Ovary (tissue), 9 donors: ENCODE results near the gene PHF21B. TPM values are rescaled to one million over a fixed set of nuclear protein-coding genes. Genes with fewer than 3 reads are reported as not detected.

Source experiments
- DNase-seq, 5 donors: peaks; one replicate each; pipeline ENCODE4 v3.0.0-alpha.2; 2019 to 2020
- H3K27ac ChIP-seq, 2 donors: fragments of 200-600 bp; one replicate each; pipeline versions ENCODE4 v1.5.1 to v1.8.0; 2019 to 2022
- H3K27me3 ChIP-seq: fragments of 200-600 bp; one replicate; pipeline ENCODE4 v1.8.0; 2022
- H3K36me3 ChIP-seq: fragments of 200-600 bp; sonication (generic); one replicate; pipeline ENCODE4 v1.5.1; 2019
- H3K4me1 ChIP-seq: one replicate; pipeline ENCODE4 v1.8.1; 2013; ENCODE audit warnings: mild to moderate bottlenecking, moderate library complexity; ENCODE audit not compliant: insufficient read depth
- H3K4me3 ChIP-seq: fragments of 200-600 bp; sonication (generic); one replicate; pipeline ENCODE4 v1.5.1; 2017
- H3K9me3 ChIP-seq, 2 donors: fragments of 200-600 bp in 1 of 2; sonication (generic) in 1 of 2; one replicate each; pipeline versions ENCODE4 v1.5.1 to v1.8.1; 2013 to 2019; ENCODE audit warnings: mild to moderate bottlenecking in 1 of 2, moderate library complexity in 1 of 2
- EP300 ChIP-seq: sonication (generic); formaldehyde crosslinking; IDR thresholded peaks from one replicate; pipeline ENCODE4 v1.6.1; 2017; ENCODE audit warnings: antibody characterized with exemption
- POLR2A ChIP-seq: fragments of 450-650 bp; IDR thresholded peaks from one replicate; pipeline ENCODE4 v1.6.1; 2017; ENCODE audit warnings: antibody characterized with exemption, mild to moderate bottlenecking, moderate library complexity
- WGBS, 3 donors: extraction: QIAGEN DNeasy Blood & Tissue Kit in 1 of 3; methylation state at CpG; one replicate each; pipeline versions ENCODE4 v1.1.5 to v1.1.7; 2013 to 2017; 5-methylcytosine and 5-hydroxymethylcytosine counted together
- intact Hi-C, 4 donors: fragments of 100-400 bp; cut with DNase I; formaldehyde crosslinking; loops; one replicate each; pipeline versions ENCODE4 v1.11.0 to v1.15.1; 2022 to 2023
- polyA plus RNA-seq, 2 donors: library from polyadenylated mRNA; stranded (reverse); fragments of 200-250 nt in 1 of 2; fragments of 350-450 nt in 1 of 2; fragmentation: Illumina TruSeq in 1 of 2; extraction: RNeasy Lipid Tissue Mini Kit (QIAGEN cat#74804) in 1 of 2; gene quantifications; one replicate each; pipeline ENCODE4 v1.2.3, GENCODE V29; 2013 to 2014
- total RNA-seq, 7 donors: library from RNA; depleted of rRNA in 2 of 7; stranded (reverse); fragments of >200 nt in 2 of 7; fragmentation: NEBNext Ultra II Directional in 3 of 7; extraction: Animal tissue kit (Norgen Biotek cat#: 25700) in 3 of 7; gene quantifications; one replicate each; pipeline versions ENCODE4 v1.1.0 to v1.2.4, GENCODE V29; 2016 to 2023
- TF ChIP-seq, protein P1 (sequence below), 3 donors: fragments of 450-650 bp in 2 of 3; fragments of 200-600 bp in 1 of 3; IDR thresholded peaks; one replicate each; pipeline versions ENCODE4 v1.5.1 to v1.8.0; 2016 to 2022; ENCODE audit warnings: antibody characterized with exemption in 3 of 3, mild to moderate bottlenecking in 1 of 3
- donor health status: DM: no; HTN: no; CAD: no; lungs with moderate emphysema.
- donor health status: DM: no; HTN: no; CAD: no.
- donor health status: Bipolar disorder and iron deficiency.
- donor health status: DM: yes; HTN: yes; CAD: no.
- donor health status: DM: no; HTN: no; CAD: no.
- donor health status: DM: yes; HTN: yes; CAD: no.

PHF21B gene
- total and polyA plus RNA-seq, 9 donors, result 0.95 to 10.7 (median 6.4) TPM

DNA sequence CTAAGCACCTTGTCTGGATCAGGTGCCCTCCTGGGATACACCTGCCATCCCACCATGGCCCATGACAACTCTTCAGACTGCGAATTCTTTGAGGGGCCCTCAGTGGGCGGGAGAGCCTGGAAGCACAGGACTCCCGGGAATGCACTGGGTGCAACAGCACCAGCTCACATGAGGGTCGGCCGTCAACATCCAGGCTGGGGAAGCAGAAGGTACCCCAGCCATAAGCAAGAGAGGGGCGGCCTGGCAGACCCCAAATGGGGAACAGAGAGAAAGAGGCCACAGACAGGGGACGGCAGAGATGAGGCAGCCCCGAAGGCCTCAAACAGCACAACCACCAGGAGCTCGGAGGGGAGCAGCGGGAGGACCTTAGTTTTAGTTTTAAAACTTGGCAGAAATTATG, 94.4 kb downstream of the PHF21B start:
- no peak overlapping the region for H3K27ac ChIP-seq
- intact Hi-C loops, result no loop called here
- DNase-seq, result peak in 1 of 5 donors; percentile 7
- H3K4me1 ChIP-seq, result no peaks in the 10 kb centered on the region
- 80 to 92% (median 83%) methylated on average over 10 of the region's 10 CpGs for WGBS, 3 donors
- no peaks in the 10 kb centered on the region for H3K27me3 ChIP-seq
- no peaks in the 10 kb centered on the region for H3K36me3 ChIP-seq
- no peak overlapping the region for H3K4me3 ChIP-seq
- TF ChIP-seq POLR2A, result no peak
- TF ChIP-seq, protein P1, sequence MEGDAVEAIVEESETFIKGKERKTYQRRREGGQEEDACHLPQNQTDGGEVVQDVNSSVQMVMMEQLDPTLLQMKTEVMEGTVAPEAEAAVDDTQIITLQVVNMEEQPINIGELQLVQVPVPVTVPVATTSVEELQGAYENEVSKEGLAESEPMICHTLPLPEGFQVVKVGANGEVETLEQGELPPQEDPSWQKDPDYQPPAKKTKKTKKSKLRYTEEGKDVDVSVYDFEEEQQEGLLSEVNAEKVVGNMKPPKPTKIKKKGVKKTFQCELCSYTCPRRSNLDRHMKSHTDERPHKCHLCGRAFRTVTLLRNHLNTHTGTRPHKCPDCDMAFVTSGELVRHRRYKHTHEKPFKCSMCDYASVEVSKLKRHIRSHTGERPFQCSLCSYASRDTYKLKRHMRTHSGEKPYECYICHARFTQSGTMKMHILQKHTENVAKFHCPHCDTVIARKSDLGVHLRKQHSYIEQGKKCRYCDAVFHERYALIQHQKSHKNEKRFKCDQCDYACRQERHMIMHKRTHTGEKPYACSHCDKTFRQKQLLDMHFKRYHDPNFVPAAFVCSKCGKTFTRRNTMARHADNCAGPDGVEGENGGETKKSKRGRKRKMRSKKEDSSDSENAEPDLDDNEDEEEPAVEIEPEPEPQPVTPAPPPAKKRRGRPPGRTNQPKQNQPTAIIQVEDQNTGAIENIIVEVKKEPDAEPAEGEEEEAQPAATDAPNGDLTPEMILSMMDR (IDR thresholded peaks at IDR 0.05), result no peak
- no peak for TF ChIP-seq EP300
- H3K9me3 ChIP-seq, result peaks cover 0 to 5% of the 10 kb centered on the region in 2 donors

DNA sequence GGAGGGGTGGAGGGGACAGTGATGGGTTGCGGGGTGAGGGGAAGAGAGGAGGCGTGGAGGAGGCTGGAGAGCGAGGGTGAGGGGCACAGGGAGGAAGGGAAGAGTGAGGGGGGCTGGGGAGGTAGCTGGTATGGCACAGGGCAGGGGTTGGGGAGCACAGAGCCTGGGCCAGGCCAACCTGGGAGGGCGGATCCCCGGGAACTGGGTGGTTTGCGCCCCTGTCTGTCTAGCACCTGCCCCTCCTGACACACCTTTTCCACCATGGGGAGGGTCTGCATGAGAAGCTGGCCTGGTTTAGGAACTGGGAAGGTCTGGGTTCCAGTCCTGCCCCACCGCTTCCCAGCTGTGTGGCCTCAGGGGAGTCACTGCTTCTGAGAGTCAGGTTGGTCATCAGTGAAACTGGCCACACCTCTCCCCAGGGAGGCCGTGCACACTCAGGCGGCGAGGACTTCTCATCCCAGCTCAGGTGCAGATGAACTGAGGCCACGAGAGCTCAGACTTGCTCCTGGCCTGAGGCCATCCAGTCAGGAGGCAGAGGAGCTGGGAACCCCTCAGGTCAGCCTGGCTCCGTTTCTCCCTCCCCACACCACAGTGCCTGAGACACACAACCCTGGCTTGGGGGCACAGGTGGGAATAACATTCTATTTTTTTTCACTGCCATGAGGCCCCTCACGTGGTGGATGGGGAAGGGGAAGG, 95.6 kb downstream of the PHF21B start:
- TF ChIP-seq, protein P1 (IDR thresholded peaks at IDR 0.05), result no peak
- TF ChIP-seq EP300 (no peak), POLR2A (no peak)
- Histone ChIP-seq H3K4me1 (no peaks in the 10 kb centered on the region), H3K9me3 (peaks cover 0 to 5% of the 10 kb centered on the region in 2 donors), H3K27me3 (no peaks in the 10 kb centered on the region), H3K4me3 (no peak overlapping the region), H3K27ac (no peak overlapping the region), H3K36me3 (no peaks in the 10 kb centered on the region)
- intact Hi-C loops, result no loop called here
- peak in 1 of 5 donors; percentile 19 for DNase-seq
- WGBS, 3 donors, result 88 to 92% (median 91%) methylated on average over 13 of the region's 13 CpGs

DNA sequence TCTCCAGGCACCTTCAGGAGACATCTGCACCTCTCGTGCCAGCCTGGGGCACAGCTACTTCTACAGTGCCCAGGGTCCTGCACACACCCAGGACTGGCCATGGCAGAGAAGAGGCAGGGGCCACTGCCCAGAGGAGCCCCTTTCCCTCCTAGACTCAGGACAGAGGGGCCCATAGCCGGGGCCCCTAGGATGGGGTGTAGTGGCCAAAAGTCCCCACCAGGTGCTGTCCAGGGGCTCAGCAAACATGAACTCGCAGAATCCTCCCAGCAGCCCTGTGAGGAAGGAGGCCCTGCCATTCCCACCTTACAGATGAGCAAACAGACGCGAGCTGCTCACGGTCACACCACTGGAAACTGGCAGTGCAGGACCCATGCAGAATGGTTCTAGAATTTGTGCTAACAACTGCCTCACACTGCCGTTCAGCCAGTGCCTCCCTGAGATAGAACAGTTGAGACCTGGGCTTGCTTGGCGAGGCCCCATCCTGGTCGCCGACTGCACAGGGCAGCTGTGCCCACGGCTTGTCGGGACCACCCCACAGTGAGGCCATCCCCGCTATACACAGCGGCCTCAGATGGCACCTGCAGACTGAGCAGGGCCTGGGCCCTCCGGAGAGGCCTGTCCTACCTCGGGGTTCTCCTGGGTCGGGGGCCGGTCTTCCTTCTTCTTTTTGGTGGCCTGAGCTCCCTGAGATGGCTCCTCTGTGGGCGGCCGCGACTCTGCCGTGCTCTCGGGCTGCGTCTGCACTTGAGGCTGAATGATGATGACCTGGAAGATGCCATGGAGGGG, 96.4 kb downstream of the PHF21B start:
- WGBS, 3 donors, result 93 to 94% (median 93%) methylated on average over 21 to 24 of the region's 24 CpGs
- H3K27me3 ChIP-seq, result no peaks in the 10 kb centered on the region
- intact Hi-C loops, result no loop called here
- H3K27ac ChIP-seq, result no peak overlapping the region
- no peaks in the 10 kb centered on the region for H3K4me1 ChIP-seq
- H3K4me3 ChIP-seq, result no peak overlapping the region
- TF ChIP-seq POLR2A, result no peak
- TF ChIP-seq, protein P1 (IDR thresholded peaks at IDR 0.05), result no peak
- no peak for TF ChIP-seq EP300
- H3K9me3 ChIP-seq, result peaks cover 0 to 5% of the 10 kb centered on the region in 2 donors
- no peaks in the 10 kb centered on the region for H3K36me3 ChIP-seq
- peak in 1 of 5 donors; percentile 21 for DNase-seq

DNA sequence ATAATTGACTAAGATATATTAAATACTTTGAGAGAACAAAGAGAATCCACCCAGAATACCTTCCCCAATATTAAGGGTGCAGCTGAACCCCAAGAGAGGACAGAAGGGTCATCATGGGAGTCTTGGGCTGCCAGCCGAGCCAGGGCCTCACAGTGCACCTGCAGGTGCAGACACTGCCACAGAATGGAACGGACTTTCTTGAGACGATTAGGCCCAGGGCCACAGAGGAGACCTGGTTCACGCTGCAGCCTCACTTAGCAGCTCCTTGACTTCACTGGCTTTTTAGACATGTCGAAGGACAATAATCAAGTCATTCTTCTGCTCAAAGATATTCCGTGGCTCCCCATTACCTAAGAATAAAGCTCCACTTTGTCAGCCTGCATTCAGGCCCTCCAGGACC, 100.6 kb downstream of the PHF21B start:
- 94 to 95% (median 94%) methylated on average over 6 of the region's 6 CpGs for WGBS, 3 donors
- H3K27ac ChIP-seq, result no peak overlapping the region
- no peak for DNase-seq
- no peaks in the 10 kb centered on the region for H3K27me3 ChIP-seq
- no peaks in the 10 kb centered on the region for H3K36me3 ChIP-seq
- intact Hi-C loops, result no loop called here
- H3K4me1 ChIP-seq, result no peaks in the 10 kb centered on the region
- TF ChIP-seq, protein P1 (IDR thresholded peaks at IDR 0.05), result no peak
- TF ChIP-seq EP300 (no peak), POLR2A (no peak)
- H3K9me3 ChIP-seq, result peaks cover 0 to 5% of the 10 kb centered on the region in 2 donors
- H3K4me3 ChIP-seq, result no peak overlapping the region
